GM18498 (cell line): ENCODE measurements around the gene SIDT2.
"Not testable (repeated sequence)": the region's sequence is repeated elsewhere in the genome, so short reads cannot be mapped to it uniquely, and the experiment has no call there.

ENCODE experiments used
- ATAC-seq: cut with Tn5 transposase; IDR thresholded peaks from one replicate; pipeline ENCODE4 v1.9.1; 2021; ENCODE audit warnings: mild to moderate bottlenecking, moderate library complexity; ENCODE audit not compliant: unreplicated experiment

Gene SIDT2

GRCh38 chr11:117201658-117202305, 23.2 kb downstream of the SIDT2 start:
- no peak for ATAC-seq

- ATAC-seq, result no peak
Observed at GRCh38 chr11:117202386-117203068, 24.0 kb downstream of the SIDT2 start.

GRCh38 chr11:117203069-117203407, 24.5 kb downstream of the SIDT2 start:
- no peak for ATAC-seq

DNA sequence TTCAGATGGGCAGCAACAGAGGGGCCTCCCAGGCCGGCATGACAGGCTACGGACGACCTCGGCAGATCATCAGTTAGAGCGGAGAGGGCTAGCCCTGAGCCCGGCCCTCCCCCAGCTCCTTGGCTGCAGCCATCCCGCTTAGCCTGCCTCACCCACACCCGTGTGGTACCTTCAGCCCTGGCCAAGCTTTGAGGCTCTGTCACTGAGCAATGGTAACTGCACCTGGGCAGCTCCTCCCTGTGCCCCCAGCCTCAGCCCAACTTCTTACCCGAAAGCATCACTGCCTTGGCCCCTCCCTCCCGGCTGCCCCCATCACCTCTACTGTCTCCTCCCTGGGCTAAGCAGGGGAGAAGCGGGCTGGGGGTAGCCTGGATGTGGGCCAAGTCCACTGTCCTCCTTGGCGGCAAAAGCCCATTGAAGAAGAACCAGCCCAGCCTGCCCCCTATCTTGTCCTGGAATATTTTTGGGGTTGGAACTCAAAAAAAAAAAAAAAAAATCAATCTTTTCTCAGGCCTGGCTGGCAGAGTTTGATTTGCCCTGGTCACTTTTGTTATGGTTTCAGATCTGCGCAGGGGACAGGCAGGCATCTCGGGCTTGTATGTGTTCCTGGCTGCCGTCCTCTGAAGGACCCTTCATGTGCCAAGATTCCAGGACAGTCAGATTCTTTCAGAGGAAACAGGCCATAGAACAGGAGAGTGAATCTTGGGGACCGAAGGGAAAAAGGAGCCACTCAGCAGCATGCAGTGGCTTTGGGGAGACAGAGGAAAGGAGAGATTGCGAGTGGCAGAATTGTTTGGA, 25.9 kb downstream of the SIDT2 start:
- ATAC-seq, result no peak

GRCh38 chr11:117205211-117205818, 26.8 kb downstream of the SIDT2 start:
- no peak for ATAC-seq

DNA sequence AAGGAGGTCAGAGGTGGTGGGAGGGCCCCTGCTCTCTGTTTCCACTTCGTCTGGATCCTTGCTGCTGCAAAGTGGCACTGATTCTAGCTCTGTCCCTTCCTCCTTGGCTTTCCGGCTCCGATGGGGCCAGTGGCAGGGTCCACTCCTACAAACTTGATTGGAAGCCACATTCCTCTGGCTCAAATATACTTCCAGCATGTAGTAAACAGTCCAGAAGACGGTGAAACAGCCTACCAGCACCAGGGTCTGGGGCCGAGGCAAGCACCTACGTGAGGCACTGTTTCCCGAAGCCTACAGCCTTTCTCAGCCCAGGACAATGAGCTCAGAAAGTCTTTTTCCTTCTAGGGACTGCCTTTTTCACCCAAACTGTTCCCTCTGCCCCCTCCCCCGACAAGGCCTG, 27.6 kb downstream of the SIDT2 start:
- ATAC-seq, result not testable (repeated sequence)

DNA sequence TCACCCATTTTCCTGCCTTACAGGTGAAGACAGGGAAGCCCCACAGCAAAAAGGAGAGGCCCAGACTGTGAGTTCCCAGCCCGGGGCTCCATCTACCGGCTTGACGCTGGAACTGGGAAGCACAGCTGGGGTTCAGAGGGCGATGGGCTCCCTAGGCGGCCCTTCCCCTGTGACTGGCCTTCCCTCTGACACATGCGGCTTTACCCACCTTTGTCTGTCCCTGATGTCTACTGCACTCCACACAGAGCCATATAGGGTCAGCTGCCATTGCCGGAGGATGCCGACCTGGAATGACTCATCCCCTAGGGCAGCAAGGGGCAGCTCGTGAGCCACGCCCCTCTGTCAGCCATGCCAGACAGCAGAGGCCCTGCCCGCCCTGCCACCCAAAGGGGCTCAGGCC, 28.3 kb downstream of the SIDT2 start:
- not testable (repeated sequence) for ATAC-seq

DNA sequence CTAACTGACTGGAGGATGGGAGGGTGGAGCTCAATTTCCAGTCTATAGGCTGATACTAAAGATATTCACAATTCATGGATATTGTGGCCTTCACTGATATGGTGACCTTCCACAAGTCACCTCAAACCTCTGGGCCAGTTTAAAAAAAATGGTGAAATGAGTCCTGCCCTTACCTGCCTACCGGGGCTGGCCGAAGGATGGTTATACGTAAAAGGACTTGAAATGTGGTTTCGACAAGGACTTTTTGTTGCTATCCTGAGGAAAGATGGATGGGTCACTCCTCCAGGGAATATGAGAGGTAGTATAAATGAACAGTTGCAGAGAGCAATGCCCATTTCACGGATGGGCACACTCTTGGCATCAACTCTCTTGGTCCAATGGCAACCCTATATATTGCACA, 28.9 kb downstream of the SIDT2 start:
- not testable (repeated sequence) for ATAC-seq

GRCh38 chr11:117208710-117209109, 30.2 kb downstream of the SIDT2 start:
- not testable (repeated sequence) for ATAC-seq

DNA sequence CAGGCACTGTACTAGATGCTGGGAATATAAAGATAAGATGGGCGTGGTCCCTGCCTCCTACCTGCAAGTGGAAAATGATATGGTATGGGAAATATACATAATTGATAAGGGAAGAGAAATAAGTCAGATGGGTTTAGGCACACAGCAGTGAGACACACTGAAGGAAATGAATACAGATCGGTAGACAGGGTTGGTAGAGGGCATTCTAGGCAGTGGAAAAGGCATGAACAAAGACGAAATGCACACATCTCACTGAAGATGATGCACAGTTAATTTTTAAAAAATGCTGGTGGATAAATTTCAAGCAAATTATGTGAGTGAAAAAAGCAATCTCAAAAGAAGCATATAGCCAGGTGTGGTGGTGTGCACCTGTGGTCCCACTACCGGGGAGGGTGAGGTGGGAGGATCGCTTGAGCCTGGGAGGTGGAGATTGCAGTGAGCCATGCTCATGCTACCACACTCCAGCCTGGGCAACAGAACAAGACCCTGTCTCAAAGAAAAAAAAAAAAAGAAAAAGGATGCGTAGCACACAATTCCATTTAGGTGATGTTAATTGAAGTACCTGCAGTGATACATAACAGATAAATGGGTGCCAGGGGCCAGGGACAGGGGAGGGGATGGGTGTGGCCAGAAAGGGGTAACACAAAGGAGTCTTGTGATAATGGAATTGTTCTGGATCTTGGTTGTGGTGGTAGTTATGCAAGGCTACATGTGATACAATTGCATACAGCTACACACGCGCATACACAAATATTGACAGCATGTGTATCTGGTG, 31.0 kb downstream of the SIDT2 start:
- ATAC-seq, result not testable (repeated sequence)

GRCh38 chr11:117210620-117211019, 32.1 kb downstream of the SIDT2 start:
- ATAC-seq, result no peak

DNA sequence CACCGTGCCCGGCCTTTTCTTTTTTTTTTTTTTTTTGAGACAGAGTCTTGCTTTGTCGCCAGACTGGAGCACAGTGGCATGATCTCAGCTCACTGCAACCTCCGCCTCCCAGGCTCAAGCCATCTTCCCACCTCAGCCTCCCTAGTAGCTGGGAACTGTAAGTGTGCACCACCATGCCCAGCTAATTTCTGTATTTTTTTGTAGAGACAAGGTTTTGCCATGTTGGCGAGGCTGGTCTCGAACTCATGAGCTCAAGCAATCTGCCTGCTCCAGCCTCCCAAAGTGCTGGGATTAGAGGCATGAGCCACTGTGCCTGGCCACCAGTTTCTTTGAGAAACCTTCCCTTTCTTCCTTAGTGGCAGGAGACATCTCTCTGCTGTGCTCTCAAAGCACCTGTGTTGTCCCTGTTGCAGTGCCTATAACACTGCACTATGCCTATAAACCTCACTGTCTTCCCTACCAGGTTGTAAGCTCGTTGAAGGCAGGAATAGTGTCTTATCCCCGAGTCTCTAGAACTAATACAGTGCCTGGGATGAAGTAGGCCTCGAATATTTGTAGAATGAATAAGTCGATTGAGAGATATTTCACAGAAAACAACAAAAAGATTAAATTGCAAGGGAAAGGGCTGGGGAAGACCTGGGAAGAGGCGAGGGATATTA, 34.3 kb downstream of the SIDT2 start:
- no peak for ATAC-seq

- no peak for ATAC-seq
Observed at GRCh38 chr11:117214404-117215110, 36.0 kb downstream of the SIDT2 start.

DNA sequence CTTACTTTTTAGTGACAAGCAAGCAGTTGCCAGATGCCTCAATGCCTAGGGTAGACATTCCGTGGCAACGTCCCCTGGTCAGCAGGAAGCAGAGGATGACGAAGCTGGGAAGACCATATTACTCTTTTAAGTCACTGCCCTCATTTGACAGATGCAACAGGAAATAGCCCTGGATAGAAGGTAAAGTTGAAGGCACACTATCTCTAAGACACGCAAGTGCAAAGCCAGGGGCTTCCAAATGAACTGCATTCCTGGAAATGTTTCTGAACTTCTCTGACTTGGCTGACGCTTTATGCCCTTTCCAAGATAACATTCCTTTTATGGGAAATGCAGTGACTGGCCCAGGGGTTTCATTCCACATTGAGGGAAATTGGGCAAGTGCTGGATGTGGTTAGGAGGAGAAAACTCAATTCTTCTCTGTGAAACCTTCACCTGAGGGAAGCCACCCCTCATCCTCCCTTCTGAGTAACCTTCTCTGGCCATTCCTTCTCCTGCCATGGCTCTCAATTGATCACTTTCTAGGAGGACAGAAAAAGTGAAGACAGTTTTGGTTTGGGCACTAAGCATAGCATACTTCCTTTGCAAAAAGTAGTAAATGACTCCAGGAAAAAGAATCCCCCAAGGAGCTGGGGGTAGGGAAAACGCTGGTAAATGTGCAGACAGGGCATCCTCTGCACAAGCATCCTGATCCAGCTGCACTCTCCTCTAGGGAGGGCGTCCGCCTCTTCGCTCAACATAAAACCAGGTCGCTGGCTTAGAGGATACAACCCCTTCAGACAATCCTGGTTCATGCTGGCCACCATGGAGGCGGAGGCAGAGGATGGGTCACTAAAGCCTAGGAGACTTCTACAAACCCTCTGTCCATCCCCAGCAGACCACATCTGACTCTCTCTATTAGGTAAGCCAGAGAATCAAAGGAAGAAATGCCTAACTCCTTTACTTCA, 38.9 kb downstream of the SIDT2 start:
- ATAC-seq, result no peak

DNA sequence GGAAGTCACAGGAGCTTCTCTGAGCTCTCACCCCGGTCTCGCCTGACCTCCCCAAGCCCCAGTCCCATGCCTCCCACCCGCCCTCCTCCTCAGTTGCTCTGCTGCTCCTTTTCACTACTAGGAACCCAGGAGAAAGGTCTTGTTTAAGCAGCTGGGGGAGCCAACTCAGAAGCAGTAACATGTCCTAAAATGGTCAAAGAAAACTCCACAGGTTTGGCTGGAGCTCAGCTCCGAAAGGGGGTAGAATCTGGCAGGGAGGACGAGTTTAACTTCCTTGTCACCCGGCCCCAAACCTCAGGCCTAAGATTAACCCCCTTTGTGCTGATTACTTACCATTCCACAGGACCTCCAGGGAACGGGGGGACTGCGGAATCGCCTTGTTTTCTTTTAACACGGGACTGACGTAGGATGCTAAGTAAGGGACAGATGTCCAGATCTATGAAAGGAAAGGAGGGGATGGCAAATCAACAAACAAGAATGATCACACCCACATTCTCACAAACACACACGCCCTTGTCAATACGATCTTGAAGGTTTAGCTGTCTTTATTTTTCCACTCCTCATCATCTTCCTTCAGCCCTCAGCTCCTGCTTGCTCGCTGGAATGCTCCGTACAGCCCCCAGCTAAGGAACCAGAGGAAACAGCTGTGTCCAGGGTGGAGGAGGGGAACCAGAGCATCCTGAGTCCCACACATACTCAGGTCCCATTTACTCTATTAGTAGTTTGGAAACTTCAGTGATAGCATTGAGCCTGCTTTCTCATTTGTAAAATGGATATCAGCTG, 39.8 kb downstream of the SIDT2 start:
- ATAC-seq, result no peak

- no peak for ATAC-seq
Observed at GRCh38 chr11:117219001-117219400, 40.5 kb downstream of the SIDT2 start.

DNA sequence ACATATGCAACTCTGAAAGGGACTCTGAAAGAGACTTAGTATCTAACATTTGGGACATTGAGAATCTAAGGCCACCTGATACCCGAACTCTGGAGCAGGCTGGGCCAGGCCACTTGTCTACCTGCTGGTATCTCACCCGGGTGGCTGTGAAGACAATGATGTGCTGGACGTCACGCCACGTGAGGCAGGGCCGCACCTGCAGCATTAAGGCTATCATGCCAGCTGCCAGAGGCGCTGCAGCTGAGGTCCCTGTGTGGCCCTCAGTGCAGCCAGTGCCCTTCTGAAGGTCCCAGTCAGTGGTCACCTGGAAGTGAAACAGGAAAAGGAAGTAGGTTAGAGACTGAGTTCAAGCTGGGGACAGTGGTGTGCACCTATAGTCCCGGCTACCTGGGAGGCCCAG, 40.9 kb downstream of the SIDT2 start:
- no peak for ATAC-seq

DNA sequence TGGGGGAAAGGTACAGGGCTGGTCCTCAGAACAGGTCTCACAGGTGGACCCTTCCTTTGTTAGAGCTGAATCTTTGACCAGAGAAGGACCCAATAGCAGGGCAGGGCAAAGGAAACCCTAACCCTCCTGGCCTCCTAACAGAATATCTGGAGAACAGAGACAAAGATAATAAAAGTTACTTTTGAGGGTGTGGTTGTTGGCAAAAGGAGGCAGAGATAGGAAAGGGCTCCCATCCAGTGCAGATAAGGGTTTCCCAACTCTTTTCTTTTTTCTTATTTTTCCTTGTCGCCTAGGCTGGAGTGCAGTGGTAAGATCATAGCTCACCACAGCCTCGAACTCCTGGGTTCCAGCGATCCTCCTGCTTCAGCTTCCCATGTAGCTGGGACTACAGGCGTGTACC, 41.5 kb downstream of the SIDT2 start:
- ATAC-seq, result no peak
